OCI-LY7 (cell line): ENCODE data around the gene PCYT1A. TPM values are rescaled to one million over a fixed set of nuclear protein-coding genes. Genes with fewer than 3 reads are reported as not detected.

Source experiments
- BruUV-seq: library from RNA; stranded (reverse); fragments of 400-500 nt; replicated peaks from 2 replicates; lab custom pipeline; 2021; lab: Mats Ljungman, UMichigan
- CTCF ChIA-PET: fragments of 300-600 bp; sonication (Branson Sonifier 250); formaldehyde crosslinking; loops from one replicate; lab custom pipeline; 2022; ENCODE audit warnings: antibody characterized with exemption; ENCODE audit not compliant: unreplicated experiment; lab: Charles Lee
- POLR2A ChIA-PET: fragments of 300-600 bp; sonication (Branson Sonifier 250); formaldehyde crosslinking; loops from one replicate; lab custom pipeline; 2022; ENCODE audit warnings: antibody characterized with exemption; lab: Charles Lee
- DNase-seq: peaks from one replicate; pipeline ENCODE4 v3.0.0-alpha.2; 2015; ENCODE audit warnings: low spot score
- H2AFZ ChIP-seq: fragments of 200-600 bp; sonication (generic), shearing (Covaris generic); 2 replicates; pipeline ENCODE4 v1.6.1; 2014; ENCODE audit warnings: mild to moderate bottlenecking, antibody characterized with exemption, low read length, moderate library complexity
- H3K27ac ChIP-seq: fragments of 200-600 bp; sonication (generic); 2 replicates; pipeline ENCODE4 v1.5.1; 2014; ENCODE audit warnings: mixed run types, low read depth, mild to moderate bottlenecking, moderate library complexity, low read length, inconsistent platforms; ENCODE audit not compliant: poor library complexity, severe bottlenecking
- H3K36me3 ChIP-seq: fragments of 200-600 bp; sonication (generic); 2 replicates; pipeline ENCODE4 v1.6.1; 2014; ENCODE audit warnings: mild to moderate bottlenecking, antibody characterized with exemption, low read length, moderate library complexity, mixed read lengths; ENCODE audit not compliant: insufficient read depth
- H3K4me1 ChIP-seq: fragments of 200-600 bp; sonication (generic); 2 replicates; pipeline ENCODE4 v1.5.1; 2014; ENCODE audit warnings: mild to moderate bottlenecking, low read length; ENCODE audit not compliant: insufficient read depth, poor library complexity, severe bottlenecking
- H3K4me2 ChIP-seq: fragments of 200-600 bp; sonication (generic); 2 replicates; pipeline ENCODE4 v1.6.1; 2014; ENCODE audit warnings: mild to moderate bottlenecking, low read length
- H3K4me3 ChIP-seq: fragments of 200-600 bp; sonication (generic); 2 replicates; pipeline ENCODE4 v1.5.1; 2014; ENCODE audit warnings: mild to moderate bottlenecking, low read depth, low read length; ENCODE audit not compliant: poor library complexity, severe bottlenecking
- H3K79me2 ChIP-seq: fragments of 200-600 bp; sonication (generic); 2 replicates; pipeline ENCODE4 v1.6.1; 2016; ENCODE audit warnings: low read depth, mild to moderate bottlenecking, low read length, moderate library complexity, mixed read lengths; ENCODE audit not compliant: insufficient read depth
- H3K9me2 ChIP-seq: fragments of 200-600 bp; sonication (generic); 2 replicates; pipeline ENCODE4 v1.6.1; 2016; ENCODE audit warnings: mild to moderate bottlenecking, low read length, mixed read lengths; ENCODE audit not compliant: insufficient read depth
- H3K9me3 ChIP-seq: fragments of 200-600 bp; sonication (generic); 2 replicates; pipeline ENCODE4 v1.6.1; 2014; ENCODE audit warnings: mild to moderate bottlenecking, mixed run types, low read length, mixed read lengths
- H4K20me1 ChIP-seq: fragments of 200-600 bp; sonication (generic); 2 replicates; pipeline ENCODE4 v1.6.1; 2014; ENCODE audit warnings: mild to moderate bottlenecking, antibody characterized with exemption, low read length, moderate library complexity, mixed read lengths; ENCODE audit not compliant: insufficient read depth
- CTCF ChIP-seq: fragments of 200-600 bp; sonication (generic); conservative IDR thresholded peaks from 2 replicates; pipeline ENCODE4 v1.5.1; 2014; ENCODE audit warnings: mild to moderate bottlenecking, antibody characterized with exemption, low read length, moderate library complexity, mixed read lengths
- EZH2phosphoT487 ChIP-seq: fragments of 200-600 bp; sonication (generic); IDR thresholded peaks from 2 replicates; pipeline ENCODE4 v1.6.1; 2018; ENCODE audit warnings: low read depth, borderline replicate concordance, mild to moderate bottlenecking, mixed run types, antibody characterized with exemption, low read length, moderate library complexity, mixed read lengths
- intact Hi-C: fragments of 100-400 bp; cut with micrococcal nuclease; formaldehyde crosslinking; loops from one replicate; pipeline ENCODE4 v1.10.0; 2022; ENCODE audit not compliant: unreplicated experiment
- total RNA-seq, 2 experiments: library from RNA; depleted of rRNA in 1 of 2; stranded (reverse); fragments of >200 nt in 1 of 2; shearing (Covaris generic) in 1 of 2; gene quantifications; 2 replicates each; pipeline ENCODE4 v1.2.3, GENCODE V29; 2014 to 2022

Gene PCYT1A
- total RNA-seq, 2 experiments from 2014 or later: 21.6 to 27.1 TPM

DNA sequence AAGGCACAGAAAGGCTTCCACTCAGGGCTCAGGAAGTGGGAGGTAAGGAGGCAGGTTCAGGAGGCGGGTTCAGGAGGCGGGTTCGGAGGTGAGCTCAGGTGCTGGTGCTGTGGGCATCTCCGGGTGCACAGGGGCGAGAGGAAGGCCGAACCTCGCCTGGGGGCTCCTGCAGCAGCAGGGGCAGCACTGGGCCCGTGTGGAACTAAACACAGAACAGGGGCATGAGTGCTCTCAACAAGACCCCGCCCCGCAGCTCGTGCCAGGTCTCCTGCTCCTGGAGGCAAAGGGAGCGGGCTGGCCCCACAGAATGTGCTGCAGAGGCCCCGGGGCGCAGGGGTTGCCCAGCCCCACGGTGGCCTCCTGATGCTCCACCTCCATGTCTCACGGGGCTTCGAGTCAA is 90.0 kb downstream of the PCYT1A start:
- Histone ChIP-seq H3K4me1 (no peaks in the 10 kb centered on the region), H2AFZ (no peak overlapping the region), H3K79me2 (no peaks in the 10 kb centered on the region), H3K4me2 (no peak overlapping the region), H3K9me3 (no peaks in the 10 kb centered on the region), H4K20me1 (no peaks in the 10 kb centered on the region), H3K27ac (no peak overlapping the region), H3K9me2 (no peaks in the 10 kb centered on the region), H3K36me3 (no peaks in the 10 kb centered on the region), H3K4me3 (no peak overlapping the region)
- ChIA-PET POLR2A (interaction anchor here (0.7 kb wide), 1 partner anchor 175 kb away, joined by 4 read pairs; no protein-coding TSS in a partner anchor), CTCF (no interaction called here)
- no TSS peak for BruUV-seq
- TF ChIP-seq CTCF: no peak
- TF ChIP-seq EZH2phosphoT487: no peak
- intact Hi-C loops: no loop called here
- no peak for DNase-seq

GRCh38 chr3:196195664-196196265 is 91.8 kb downstream of the PCYT1A start:
- Histone ChIP-seq H3K4me3 (no peak overlapping the region), H3K27ac (no peak overlapping the region), H4K20me1 (no peaks in the 10 kb centered on the region), H3K9me3 (no peaks in the 10 kb centered on the region), H3K4me1 (no peaks in the 10 kb centered on the region), H3K79me2 (no peaks in the 10 kb centered on the region), H3K4me2 (no peak overlapping the region), H2AFZ (no peak overlapping the region), H3K9me2 (no peaks in the 10 kb centered on the region), H3K36me3 (no peaks in the 10 kb centered on the region)
- no TSS peak for BruUV-seq
- intact Hi-C loops: loop anchor here (1.0 kb wide), 2 partner anchors 122 to 173 kb away; no protein-coding TSS in a partner anchor
- ChIA-PET POLR2A (interaction anchor here (0.6 kb wide), 1 partner anchor 67 kb away, joined by 3 read pairs; no protein-coding TSS in a partner anchor), CTCF (no interaction called here)
- TF ChIP-seq CTCF: no peak
- TF ChIP-seq EZH2phosphoT487: no peak
- no peak for DNase-seq

- no peaks in the 10 kb centered on the region for H3K4me1 ChIP-seq
- POLR2A ChIA-PET: no interaction called here
Measured at GRCh38 chr3:196194542-196194915, 93.0 kb downstream of the PCYT1A start.

More at GRCh38 chr3:196194542-196194915, 93.0 kb downstream of the PCYT1A start:
- no peak for DNase-seq
- no peak overlapping the region for H2AFZ ChIP-seq
- H3K79me2 ChIP-seq: no peaks in the 10 kb centered on the region
- H3K27ac ChIP-seq: no peak overlapping the region
- no peak overlapping the region for H3K4me2 ChIP-seq
- H3K9me3 ChIP-seq: no peaks in the 10 kb centered on the region
- no TSS peak for BruUV-seq
- CTCF ChIA-PET: no interaction called here
- no peaks in the 10 kb centered on the region for H3K36me3 ChIP-seq
- intact Hi-C loops: no loop called here
- TF ChIP-seq CTCF (no peak), EZH2phosphoT487 (no peak)
- H3K9me2 ChIP-seq: no peaks in the 10 kb centered on the region
- H3K4me3 ChIP-seq: no peak overlapping the region
- no peaks in the 10 kb centered on the region for H4K20me1 ChIP-seq
